Mesenteric fat pad (tissue), 1 donor: ENCODE results near the gene TULP1. TPM values are rescaled to one million over a fixed set of nuclear protein-coding genes. Genes with fewer than 3 reads are reported as not detected.

Source experiments
- DNase-seq: peaks from one replicate; pipeline ENCODE4 v3.0.0-alpha.2; 2020; ENCODE audit warnings: low spot score
- total RNA-seq: library from RNA; stranded (reverse); fragmentation: NEBNext Ultra II Directional; extraction: Animal tissue kit (Norgen Biotek cat#: 25700); gene quantifications from one replicate; pipeline ENCODE4 v1.2.1, GENCODE V29; 2021
- donor health status: DM: yes; HTN: yes; CAD: no.

The TULP1 gene
- total RNA-seq, 1 donor from 2014 or later: not detected

- no peak for DNase-seq
These were observed 14.9 kb downstream of the TULP1 start for GRCh38 chr6:35497571-35498421.

GRCh38 chr6:35496841-35497570 is 15.7 kb downstream of the TULP1 start, which contains the start of gene TEAD3:
Gene TEAD3, minus strand, starts transcription at chr6:35497079.
- DNase-seq: no peak

- DNase-seq: no peak
These were observed 16.5 kb downstream of the TULP1 start for GRCh38 chr6:35496036-35496840.

DNA sequence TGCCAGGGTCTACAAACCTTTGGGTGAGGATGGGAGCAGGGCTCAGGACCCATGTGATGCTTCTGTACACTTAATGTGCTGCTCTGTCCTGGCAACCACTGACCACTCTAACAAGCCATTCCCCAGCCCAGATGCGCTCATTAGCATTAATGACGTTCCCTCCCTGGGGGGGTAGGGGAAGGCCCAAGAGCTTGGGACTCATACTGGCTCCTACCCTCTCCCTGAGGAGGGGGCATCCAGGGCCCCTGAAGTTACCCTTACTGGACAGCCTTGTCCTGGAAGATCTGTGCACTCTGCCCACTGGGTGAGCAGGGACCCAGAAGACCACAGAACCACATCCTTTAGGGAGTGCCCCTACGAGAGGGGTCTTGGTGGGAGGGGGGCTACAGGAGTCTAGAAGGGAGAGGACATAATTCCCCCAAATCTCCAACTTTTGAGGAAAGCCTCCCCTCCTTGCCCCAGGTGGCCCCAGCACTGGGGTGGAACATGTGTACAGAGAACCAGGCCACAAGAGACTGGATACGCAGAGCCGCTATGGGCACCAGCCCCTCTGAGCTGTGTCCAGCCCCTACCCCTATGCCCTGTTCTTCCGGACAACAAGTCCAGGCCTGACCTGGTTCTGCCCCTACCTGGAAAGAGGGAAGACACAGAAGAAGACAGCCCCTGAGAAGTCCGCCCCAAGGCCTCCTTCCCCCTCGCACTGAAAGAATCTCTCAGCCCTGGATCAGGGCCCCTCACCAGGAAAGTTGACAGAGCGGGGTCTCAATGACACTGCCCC is 17.2 kb downstream of the TULP1 start:
- DNase-seq: no peak

DNA sequence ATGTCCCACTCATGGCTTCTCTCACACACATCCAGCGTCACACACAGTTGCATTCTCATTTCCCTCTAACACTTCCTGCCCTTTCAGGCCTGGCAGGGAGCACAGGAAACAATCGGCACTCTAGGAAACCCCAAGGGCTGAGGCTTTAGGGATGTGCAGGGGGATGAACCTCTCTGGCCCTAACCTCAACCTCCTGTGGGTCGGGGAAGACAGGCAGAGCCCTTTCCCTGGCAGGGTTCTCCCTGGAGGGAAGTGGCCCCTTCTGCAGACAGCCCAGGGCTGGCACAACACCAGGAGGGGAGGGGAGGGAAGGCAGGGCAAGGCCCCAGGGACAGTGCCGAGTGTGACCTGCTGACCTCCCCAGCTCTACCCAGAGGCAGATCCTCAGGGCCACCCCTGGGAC is 18.5 kb downstream of the TULP1 start:
- no peak for DNase-seq

- DNase-seq: no peak
These were observed 19.3 kb downstream of the TULP1 start for GRCh38 chr6:35493307-35493983.

- no peak for DNase-seq
These were observed 19.8 kb downstream of the TULP1 start for GRCh38 chr6:35492974-35493284.

DNA sequence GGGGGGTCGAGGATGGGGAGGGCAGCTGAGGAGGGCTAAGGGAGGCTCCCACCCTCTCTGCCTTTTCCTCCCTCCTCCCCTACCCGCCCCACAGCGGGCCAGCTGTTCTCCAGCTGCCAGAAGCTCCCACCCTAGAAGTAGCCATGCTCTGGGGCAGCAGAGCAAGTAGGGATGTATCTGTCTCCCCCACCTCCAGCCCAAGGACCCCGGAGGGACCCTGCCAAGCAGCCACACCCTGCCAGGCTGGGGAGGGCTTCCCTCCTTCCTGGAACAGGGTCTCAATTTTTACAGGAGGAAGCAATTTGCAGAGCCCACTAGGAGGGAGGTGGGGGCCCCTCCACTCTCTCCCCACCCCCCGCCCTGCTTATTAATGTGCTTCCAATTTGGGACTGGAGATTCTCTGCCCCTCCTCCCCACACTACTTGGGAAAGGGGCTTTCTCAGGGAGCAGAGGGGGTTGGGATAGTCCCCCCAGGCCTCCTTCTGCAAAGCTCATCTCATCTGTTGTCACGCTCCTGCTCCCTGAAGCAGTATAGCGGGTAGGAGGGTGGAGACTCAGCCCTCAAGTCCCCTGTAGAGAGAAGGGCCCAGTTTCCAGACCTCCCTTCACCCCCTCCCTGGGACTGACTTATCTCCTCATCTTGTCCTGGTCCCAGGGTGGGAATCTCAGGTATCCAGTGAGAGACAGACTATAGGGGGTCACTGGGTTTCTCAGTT is 20.3 kb downstream of the TULP1 start:
- DNase-seq: no peak

- DNase-seq: no peak
These were observed 21.0 kb downstream of the TULP1 start for GRCh38 chr6:35491558-35492257.

DNA sequence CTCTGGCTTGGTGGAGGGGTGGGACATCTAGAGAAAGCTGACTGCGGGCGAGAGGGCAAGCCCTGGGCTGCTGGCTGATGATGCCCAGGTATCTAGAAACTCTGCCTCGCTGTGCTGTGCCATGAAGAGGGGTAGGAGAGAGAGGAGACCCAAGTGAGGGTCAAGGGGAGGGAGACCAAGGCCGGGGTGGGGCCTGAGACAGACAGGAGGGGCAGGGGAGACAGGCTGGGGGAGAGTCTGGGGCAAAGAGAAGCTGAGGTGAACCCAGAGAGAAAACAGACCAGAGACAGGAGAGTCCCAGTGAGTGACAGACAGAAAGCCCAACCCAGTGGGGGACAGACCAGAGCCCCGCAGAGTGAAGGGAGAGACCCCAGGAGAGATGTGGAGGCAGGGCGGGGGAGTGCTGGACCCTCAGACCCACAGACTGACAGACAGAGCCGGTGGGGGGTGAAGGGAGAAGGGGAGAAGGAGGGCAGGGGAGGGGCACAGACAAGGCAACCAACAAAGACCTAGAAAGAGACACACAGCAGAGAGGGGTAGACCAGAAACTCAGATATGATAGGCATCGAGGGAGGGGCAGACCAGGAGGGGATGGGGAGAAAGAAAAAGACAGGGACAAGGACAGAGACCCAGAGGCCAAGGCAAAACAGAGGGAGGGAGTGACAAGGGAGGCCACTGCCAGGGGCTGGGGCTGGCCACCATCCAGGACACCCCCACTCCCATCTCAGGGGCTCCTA is 21.7 kb downstream of the TULP1 start:
- DNase-seq: no peak

DNA sequence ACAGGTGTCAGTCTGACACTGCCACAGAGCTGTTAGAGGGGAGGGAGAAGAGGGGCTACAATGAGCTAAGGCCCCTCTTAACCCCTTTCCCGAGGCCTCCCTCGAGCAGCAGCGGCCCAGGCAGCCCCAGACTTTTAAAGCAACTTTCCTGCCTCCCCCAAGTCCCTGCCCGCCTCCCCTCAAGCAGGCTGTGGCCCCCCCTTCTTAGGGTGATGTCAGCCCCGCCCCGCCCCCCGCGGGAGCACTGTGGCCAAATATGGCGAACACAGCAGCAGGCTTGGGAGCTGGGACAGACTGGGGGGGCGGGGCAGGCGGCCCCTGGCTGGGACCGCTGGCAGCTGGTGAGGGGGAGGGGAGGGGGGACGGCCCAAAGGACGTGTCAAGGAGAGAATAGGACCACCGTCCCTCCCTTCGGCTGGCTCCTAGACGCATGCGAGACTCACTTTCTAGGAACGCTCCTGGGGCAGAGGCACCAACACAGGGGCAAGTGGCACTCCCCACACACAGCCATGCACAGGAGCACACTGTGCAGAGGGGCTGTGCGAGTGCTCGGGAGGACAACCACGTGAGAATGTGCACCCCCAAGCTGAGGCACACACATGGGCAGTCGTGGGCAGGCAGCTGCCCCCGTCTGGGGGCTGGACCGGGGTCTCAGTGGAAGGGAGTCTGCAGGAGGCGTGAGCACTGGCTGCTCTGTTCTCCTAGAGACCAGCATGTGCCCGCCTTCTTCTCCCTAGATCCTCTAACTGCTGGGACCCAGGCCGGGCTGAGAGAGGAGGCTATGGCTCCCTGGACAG is 22.5 kb downstream of the TULP1 start:
- DNase-seq: no peak

DNA sequence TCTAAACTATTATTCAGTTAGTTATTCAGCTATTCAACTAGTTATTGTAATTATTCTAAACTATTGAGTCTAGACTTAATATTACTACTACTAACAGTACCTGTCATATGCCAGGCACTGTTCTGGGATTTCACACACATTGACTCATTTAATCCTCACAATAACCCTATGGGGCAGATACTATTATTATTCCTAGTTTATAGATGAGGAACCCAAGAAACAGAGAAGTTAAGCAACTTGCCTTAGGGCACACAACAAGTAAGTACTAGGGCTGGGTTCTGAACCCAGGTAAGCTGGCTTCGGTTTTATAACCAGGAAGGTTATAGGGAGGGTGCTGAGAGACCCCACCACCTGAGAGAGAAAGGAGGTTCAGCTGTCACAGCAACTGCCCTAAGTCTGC is 23.6 kb downstream of the TULP1 start:
- no peak for DNase-seq

GRCh38 chr6:35488517-35488862 is 24.2 kb downstream of the TULP1 start:
- DNase-seq: no peak

- DNase-seq: no peak
These were observed 24.8 kb downstream of the TULP1 start for GRCh38 chr6:35487658-35488516.

DNA sequence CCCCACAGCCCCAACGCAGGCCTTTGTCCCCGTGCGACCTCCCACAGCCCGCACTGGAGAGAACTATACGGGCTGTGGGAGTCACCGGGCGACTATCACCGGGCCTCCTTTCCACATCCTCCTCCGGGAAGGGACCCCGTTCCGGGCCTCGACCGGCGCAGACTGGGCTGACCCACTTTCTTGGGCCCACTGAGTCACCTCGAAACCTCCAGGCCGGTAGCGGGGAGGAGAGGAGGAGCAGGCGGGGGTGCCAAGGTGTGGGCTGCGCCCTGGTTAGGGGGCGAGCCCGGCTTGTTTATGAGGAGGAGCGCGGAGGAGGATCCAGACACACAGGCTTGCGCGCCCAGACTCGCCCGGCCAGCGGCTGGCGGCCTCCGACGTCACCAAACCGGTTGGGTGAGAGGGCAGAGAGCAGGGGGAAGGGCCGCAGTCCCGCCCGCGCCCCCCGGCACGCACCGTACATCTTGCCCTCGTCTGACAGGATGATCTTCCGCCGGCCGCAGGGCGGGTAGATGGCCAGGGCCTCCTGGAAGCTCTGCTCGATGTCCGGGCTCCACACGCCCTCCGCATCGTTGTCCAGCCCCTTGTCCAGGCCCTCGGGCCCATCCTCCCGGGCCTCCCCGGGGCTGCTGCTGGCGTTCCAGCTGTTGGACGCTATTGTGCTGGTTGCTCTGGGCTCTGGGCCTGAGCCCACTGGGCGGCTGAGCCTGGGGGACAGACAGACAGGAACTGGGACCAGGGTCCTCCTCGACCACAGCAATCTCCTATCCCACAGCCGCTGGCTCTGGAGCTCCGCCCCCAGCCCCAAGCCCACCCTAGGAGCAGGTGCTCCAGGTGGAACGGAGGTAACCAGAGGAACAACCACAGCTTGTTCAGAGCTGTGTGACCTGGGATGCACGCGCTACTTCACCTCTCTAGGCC is 26.4 kb downstream of the TULP1 start:
- DNase-seq: no peak

- no peak for DNase-seq
These were observed 27.3 kb downstream of the TULP1 start for GRCh38 chr6:35485402-35485877.
